CD4-positive, alpha-beta T cell treated with Interleukin-15 for 4 hours (primary cell): ENCODE measurements around the gene ZCCHC13.
"Not testable (repeated sequence)": the region's sequence is repeated elsewhere in the genome, so short reads cannot be mapped to it uniquely, and the experiment has no call there.

Experiments
- DNase-seq: peaks from one replicate; pipeline ENCODE4 v3.0.0-alpha.2; 2020; ENCODE audit warnings: low spot score

Gene ZCCHC13

GRCh38 chrX:74304016-74304415 lies at the start of gene ZCCHC13:
ZCCHC13 (plus strand) TSS chrX:74304180; CDS start chrX:74304267, 87 bp downstream.
- DNase-seq, result no peak

GRCh38 chrX:74258111-74258510 lies 45.9 kb upstream of the ZCCHC13 start:
- not testable (repeated sequence) for DNase-seq

GRCh38 chrX:74259885-74260491 lies 44.0 kb upstream of the ZCCHC13 start:
- no peak for DNase-seq

- no peak for DNase-seq
These were observed 41.3 kb upstream of the ZCCHC13 start for GRCh38 chrX:74262452-74263209.

GRCh38 chrX:74270393-74270792 lies 33.6 kb upstream of the ZCCHC13 start:
- DNase-seq, result no peak

- DNase-seq, result no peak
These were observed 31.8 kb upstream of the ZCCHC13 start for GRCh38 chrX:74272230-74272629.

GRCh38 chrX:74274516-74274915 lies 29.5 kb upstream of the ZCCHC13 start:
- no peak for DNase-seq

- no peak for DNase-seq
These were observed 26.7 kb upstream of the ZCCHC13 start for GRCh38 chrX:74277320-74277719.

GRCh38 chrX:74277846-74278245 lies 26.1 kb upstream of the ZCCHC13 start:
- DNase-seq, result no peak

DNA sequence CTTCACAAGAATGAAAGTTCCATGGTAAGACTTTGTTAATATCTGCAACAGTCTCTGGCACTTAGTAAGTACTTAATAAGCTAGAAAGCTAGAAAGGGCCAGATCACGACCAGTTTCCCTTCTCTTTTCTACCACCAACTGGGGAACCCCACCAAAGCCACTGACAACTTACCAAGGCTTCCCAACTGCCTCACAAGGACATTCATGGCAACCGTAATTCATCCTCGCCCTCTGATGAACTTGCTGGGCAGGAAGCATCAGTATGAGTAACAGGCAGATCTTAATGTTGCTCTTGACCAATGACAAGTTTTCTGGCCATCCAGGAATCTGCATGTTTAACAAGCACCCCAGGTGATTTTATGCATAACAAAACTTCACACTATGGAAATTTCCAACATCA lies 23.2 kb upstream of the ZCCHC13 start:
- DNase-seq, result no peak

GRCh38 chrX:74284391-74284952 lies 19.5 kb upstream of the ZCCHC13 start:
- DNase-seq, result no peak

GRCh38 chrX:74286950-74287740 lies 16.8 kb upstream of the ZCCHC13 start:
- DNase-seq, result no peak

DNA sequence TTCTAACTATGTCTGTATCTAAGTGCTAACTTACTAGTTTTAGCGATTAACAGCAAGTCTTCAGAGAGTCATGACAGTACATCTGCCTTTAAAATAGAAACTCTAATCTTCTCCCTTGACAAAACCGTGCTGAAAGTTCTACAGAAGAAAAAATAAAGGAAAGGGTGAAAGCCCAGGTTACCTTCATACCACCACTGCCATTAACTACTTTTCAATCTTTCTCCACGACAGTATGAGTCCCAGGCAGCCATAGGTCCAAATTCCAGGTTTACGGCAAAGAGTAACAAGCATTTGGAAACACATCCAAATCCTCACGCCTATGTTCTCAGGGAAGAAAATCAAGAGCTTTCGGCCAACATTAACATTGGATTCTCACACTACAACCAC lies 12.4 kb upstream of the ZCCHC13 start:
- no peak for DNase-seq

GRCh38 chrX:74291964-74292807 lies 11.8 kb upstream of the ZCCHC13 start:
- DNase-seq, result peak; percentile 80

- DNase-seq, result no peak
These were observed 11.2 kb upstream of the ZCCHC13 start for GRCh38 chrX:74292808-74293123.

DNA sequence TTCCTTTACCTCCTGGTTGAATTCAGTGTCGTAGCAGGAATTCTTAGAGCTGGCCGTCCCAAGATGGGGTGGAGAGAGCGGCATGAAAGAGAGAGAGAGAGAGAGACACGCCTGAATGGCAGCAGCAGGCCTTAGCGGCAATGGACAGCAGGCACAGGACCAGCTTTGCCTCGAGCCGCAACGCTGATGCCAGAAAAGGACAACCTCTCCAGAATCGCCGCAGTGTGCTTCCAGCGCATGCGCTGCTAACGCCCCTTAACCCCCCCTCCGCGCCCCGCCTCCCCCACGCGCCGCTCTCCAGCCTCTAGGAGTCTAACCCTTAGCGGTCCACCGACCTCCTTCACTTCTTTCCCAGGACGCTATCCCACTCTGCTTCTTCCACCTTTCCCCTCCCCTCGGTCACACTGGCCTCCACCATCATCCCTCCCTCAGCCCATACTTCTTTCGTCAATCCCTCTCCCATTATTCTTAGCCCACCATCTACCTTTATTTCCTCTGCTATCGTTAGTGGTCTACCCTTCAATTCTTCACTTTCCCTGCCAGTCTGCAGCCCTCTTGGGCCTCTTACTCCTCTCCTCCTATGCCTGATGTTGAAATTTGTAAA lies 10.5 kb upstream of the ZCCHC13 start:
- DNase-seq, result peak; percentile 59

- DNase-seq, result no peak
These were observed 8.9 kb upstream of the ZCCHC13 start for GRCh38 chrX:74295101-74295500.

- peak; percentile 1 for DNase-seq
These were observed 6.2 kb upstream of the ZCCHC13 start for GRCh38 chrX:74297766-74298165.

DNA sequence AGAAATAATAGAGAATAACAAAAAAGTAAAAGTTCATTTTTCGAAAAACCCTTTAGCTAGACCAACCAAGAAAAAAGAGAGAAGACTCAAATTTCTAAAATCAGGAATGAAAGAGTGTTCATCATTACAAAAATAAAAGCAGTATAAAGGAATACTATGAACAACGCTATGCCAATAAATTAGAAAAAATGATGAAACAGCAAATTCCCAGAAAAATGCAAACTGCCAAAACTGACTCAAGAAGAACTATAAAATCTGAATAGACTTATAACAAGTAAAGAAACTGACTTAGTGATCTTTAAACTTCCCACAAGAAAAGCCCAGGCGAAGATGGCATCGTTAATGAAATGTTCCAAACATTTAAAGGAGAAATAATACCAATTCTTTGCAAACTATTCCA lies 3.1 kb upstream of the ZCCHC13 start:
- DNase-seq, result no peak

DNA sequence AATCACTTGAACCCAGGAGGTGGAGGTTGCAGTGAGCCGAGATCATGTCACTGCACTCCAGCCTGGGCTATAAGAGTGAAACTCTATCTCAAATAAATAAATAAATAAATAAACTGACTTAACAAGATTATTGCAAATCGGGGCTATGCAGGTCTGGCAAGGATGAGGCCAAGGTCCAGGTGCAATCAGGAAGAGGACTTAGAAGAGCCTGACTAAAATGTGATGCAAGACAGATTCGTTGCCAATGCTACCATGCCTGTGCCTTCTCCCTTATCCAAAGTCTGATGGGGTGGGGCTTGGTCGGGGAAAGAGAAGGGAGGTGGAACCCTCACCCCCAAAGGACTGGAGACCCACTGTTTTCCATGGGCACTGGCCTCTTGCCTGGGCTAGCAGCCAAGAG lies 14.7 kb downstream of the ZCCHC13 start:
- no peak for DNase-seq

DNA sequence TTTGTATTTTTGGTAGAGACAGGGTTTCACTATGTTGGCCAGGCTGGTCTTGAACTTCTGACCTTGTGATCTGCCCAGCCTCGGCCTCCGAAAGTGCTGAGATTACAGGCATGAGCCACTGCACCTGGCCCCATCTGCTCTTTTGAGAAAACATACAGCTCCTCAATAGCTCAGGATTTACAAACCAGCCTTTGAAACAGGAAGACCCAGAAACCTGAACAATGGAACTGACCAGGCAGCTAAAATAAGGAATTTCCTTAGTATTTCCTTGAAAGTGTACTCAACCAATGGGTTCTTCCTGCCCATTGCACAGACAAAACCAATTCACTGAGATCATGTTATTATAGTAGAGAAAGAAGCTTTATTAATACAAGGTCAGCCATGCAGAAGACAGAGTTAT lies 15.3 kb downstream of the ZCCHC13 start:
- not testable (repeated sequence) for DNase-seq
